ENCODE measurements around the gene NEDD8.

Gene NEDD8

DNA sequence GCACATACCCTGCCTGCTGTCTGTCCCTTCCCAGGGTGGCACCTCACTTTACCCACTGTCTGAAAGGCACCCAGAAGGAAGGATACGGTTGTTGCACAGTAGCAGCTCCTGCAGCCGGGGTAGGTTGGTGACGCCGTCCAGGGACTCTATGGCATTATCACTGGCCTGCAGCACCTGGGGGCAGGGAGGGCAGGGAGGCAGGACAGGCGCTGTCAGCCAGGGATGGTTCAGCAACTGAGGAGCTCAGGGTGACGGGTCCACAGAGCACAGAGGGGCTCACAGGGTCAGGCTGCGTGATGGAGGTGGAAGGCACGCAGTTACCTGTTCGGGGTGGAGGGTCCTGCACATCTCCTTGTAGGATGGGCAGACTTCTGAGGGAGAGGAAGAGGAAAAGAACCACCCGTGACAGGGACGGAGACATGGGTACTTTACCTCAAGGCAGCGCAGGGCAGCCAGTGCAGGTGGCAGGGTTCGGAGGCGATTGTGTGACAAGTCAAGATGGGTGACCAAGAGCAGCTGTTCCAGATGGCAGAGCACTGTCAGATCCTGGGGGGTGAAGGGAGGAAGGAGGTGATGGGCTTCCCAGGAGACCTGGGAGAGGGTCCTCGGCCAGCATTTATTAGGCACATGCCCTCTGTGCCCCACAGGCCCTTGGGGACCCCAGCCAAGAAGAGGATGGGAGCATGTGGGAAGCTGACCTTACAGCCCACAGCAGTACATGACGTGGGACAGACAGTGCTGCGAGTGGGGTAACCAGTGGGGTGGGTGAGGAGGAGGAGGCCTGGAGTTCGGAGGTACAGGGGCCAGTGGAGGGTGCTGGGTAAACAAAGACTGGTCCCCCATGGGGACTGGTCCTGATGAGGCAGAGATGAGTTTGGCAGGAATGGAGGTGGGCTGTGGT, 34.4 kb upstream of the NEDD8 start:
- peak overlapping the region; percentile 92 for H3K27ac ChIP-seq
- no peak for DNase-seq (ENCODE audit: low read depth, low spot score)

DNA sequence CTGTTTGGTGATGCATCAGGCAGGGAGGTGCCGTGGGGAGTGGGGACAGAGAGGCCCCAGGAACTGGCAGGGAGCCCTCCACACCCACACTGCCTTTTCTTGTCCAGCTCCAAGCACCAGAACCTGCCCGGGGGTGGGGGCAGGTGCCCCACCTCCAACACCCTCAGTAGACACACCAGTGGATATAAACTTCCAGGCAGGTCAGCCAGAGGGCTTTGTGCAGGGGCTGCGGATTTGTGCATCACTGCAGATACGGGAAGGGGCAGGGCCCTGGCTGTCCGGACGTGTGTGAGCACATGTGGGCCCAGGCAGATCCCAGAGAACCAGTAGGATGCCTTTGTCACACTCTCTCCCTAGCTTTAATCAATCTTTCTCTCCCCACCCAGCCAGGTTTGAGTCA, 32.1 kb upstream of the NEDD8 start:
- H3K27ac ChIP-seq, result peak overlapping the region; percentile 92
- DNase-seq (ENCODE audit: low read depth, low spot score), result peak; percentile 70

DNA sequence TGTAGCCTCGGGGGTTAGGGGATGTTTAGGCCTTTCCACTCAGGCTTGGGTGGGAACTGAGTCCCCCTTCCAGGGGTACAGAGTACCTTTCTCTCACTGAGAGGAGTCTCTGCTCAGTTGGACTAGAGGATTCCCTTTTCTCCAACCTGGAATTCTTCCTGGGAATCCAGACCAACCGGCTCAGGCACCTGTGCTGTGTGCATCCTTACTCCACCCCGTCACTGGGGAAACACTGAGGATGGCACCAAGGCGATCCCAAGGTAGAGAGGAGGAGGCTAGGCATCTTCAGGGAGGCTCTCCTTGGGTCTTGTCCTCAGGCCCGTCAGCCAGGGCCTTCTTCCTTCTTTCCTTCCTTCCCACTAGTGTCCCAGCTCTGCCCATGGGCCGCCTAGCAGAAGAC, 31.7 kb upstream of the NEDD8 start:
- DNase-seq (ENCODE audit: low read depth, low spot score), result no peak
- H3K27ac ChIP-seq, result peak overlapping the region; percentile 92

DNA sequence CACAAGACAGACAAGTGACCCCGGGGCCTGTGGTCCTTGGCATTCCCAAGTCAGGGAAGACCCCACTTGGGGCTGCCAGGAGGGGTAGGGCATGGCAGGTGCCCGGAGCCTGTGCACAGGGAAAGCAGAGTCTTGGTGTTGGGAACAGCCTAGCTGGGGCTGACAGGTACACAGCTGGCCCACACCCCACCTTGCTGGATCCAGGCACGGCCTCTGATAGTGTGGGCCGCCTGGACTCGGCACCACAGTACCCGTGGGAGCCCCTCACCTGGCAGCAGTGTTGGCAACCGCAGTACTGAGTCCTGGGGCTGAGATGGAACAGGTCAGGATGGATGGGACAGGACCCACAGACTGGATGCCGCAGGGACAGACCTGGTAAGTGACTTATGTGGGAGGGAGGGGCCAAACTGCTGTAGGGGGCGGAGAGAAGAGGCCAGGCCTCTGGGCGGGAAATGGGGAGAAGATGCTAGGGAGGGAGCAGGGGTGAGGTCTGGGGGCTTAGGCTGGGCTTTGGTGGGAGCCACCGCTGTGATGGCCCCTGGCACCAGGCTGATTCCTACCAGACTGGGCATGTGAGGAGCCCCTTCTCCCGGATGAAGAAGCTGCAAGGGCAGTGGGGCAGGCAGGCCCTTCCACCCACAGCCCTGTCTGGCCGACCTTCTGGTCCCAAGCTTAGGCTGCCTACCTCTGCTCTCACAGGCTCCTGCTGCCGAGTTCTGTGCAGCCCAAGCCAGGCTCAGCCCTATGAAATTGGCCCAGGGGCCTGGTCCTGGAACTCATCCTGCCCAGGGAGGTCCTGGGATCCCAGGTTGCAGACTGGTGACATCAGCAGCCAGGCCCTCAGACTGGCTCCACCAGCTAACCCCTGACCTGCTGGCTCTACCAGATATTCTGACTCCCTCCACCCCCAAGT, 30.9 kb upstream of the NEDD8 start, which contains the start of gene TGM1:
Gene TGM1, minus strand, starts transcription at position 357 of the 913 bp plus-strand sequence. CDS start 825 bp downstream, outside the sequence.
- peak within 1 kb of the TSS; percentile 92 for H3K27ac ChIP-seq
- no peak for DNase-seq (ENCODE audit: low read depth, low spot score)

DNA sequence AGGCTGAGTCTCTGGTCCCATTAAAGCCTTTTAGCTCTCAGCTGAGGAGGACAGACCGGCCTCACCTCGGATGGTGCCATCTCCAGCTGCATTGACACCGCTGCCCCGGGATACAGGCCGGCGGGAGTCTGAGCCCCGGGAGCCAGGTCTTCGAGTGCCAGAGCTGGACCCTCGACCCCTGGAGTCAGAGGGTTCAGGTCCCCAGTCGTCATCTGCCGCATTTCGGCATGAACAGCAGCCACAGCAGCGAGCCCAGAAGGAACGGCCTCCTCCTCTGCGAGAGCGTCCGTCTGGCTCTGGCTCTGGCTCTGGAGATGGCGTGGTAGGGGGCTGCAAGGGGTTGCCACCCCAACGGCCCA, 29.8 kb upstream of the NEDD8 start:
- peak overlapping the region; percentile 92 for H3K27ac ChIP-seq
- DNase-seq (ENCODE audit: low read depth, low spot score), result no peak

- H3K27ac ChIP-seq, result peak overlapping the region; percentile 92
- DNase-seq (ENCODE audit: low read depth, low spot score), result no peak
These were observed 29.2 kb upstream of the NEDD8 start for GRCh38 chr14:24261256-24261968.

GRCh38 chr14:24260780-24261157, 28.6 kb upstream of the NEDD8 start:
- DNase-seq (ENCODE audit: low read depth, low spot score), result no peak

DNA sequence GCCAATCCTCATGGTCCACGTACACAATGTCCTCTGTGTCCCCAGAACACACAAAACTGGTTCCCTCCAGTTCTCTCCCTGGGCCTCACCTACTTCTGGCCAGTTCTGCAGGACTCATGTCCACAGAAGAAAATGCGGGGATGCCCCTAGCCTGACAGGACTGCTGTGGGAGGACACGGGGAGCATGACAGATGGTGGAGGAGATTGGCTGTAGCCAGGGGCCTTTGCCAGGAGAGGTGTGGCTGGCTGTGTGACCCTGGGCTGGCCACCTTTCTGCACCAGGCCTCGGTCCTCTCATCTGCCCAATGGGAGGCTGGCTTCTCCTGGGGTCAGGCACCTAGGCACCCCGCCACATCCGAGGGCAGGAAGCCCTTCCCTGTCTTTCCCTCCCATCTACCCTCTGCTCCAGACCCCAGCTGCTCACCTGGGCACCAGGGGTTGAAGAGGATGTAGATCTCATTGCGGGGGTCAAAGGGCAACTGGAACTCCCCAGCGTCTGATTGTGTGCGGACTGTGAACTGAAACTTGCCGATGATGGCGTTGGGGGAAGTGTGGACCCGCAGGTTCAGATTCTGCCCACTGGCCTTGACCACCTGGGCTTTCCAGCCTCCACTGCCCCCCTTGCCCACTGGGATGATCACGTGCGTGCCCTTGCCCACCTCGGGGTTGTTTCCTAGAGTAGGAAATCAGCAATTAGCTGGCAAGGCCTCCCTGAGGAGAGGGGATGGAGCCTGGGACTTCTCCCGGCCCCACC, 28.0 kb upstream of the NEDD8 start:
- peak overlapping the region; percentile 92 for H3K27ac ChIP-seq
- no peak for DNase-seq (ENCODE audit: low read depth, low spot score)

More at GRCh38 chr14:24260780-24261157, 28.6 kb upstream of the NEDD8 start:
- peak overlapping the region; percentile 92 for H3K27ac ChIP-seq

DNA sequence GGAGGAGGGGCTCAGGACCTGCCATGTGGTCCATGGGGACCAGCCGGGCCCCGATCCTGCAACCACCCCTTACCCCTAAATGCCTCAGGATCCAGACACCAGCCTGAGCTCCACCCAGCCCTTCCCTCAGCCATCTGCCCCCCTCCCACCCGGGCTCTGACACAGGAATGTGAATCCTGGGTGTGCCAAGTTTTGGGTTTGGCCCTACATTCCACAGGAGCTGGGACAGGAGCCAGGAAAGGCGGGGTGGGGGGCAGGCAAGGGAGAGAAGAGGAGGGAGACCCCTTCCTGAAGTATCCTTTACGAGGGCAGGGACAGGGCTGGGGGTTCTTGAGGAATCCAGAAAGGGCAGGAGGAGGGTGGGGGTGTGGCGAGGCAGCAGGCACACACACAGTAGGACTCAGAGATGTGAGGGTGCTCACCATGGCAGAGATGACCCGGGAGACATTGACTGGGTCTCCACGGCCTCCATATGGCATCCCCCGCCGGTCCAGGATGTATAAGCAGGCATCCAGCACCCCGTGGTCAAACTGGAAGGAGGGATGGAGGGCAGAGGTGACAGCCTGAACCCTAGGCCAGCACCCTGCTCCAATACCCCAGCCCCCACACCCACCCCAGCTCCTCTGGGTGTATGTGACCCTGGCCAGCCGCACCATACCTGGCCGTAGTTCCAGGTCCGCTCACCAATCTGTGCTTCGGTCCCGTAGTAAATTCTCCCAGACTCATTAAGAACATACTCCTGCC, 27.3 kb upstream of the NEDD8 start:
- DNase-seq (ENCODE audit: low read depth, low spot score), result no peak
- H3K27ac ChIP-seq, result peak overlapping the region; percentile 92

- peak overlapping the region; percentile 92 for H3K27ac ChIP-seq
These were observed 26.5 kb upstream of the NEDD8 start for GRCh38 chr14:24258548-24259265.

GRCh38 chr14:24258119-24258518, 26.0 kb upstream of the NEDD8 start:
- DNase-seq (ENCODE audit: low read depth, low spot score), result no peak
- H3K27ac ChIP-seq, result peak overlapping the region; percentile 92

More at GRCh38 chr14:24258548-24259265, 26.5 kb upstream of the NEDD8 start:
- DNase-seq (ENCODE audit: low read depth, low spot score), result no peak

GRCh38 chr14:24256960-24257359, 24.8 kb upstream of the NEDD8 start:
- DNase-seq (ENCODE audit: low read depth, low spot score), result no peak
- H3K27ac ChIP-seq, result no peak overlapping the region

DNA sequence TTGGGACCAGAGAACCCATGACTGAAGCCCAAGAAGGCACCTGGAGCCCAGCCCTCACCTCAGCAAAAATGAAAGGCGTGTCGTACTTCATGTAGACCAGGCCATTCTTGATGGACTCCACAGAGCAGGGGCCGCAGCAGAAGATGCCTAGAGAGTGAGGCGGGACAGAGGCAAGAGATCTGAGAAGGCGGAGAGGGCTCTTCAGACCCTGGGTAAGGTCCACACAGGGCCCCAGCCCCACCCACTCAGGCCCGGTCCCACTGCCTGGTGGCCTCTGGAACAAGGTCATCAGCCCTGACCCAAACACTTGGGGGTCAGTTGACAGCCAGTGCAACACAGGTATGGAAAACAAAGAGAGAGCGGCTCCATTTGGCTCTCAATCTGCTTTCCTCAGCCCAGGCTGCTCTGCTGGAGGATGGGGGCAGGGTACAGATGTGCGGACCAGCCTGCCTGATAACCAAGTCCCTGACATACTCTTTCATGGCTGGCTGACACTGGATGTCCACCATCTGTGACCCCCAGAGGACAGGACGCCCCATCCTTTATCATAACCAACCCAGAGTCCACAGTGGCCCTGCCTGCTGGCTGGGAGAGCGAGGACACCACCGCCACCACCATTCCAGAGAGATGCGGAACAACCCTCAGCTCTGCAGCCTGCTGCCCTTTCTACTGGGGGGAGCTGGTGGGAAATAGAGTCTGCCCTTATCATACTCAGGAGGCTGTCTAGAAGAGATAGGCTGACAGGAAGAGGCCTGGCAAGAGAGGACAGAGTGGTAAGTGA, 24.0 kb upstream of the NEDD8 start:
- no peak for DNase-seq (ENCODE audit: low read depth, low spot score)
- no peak overlapping the region for H3K27ac ChIP-seq

DNA sequence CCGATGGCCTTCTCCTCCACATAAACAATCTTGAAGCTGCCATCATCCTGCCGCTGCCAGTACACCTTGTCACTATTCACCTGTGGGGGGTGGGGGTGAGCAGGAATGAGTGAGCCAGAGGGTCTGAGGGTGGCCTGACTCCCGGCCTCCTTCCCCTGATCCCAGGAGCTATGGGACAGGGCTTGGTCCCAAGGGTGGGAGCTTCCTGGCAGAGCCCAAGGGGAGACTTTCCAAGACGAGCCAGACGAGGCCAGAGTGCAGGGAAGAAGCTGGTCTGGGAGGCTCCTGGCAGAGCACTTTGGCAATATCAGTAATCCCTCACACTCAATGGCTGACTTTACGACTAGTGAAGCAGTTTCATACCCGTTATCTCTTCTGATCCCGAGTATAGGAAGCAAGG, 23.3 kb upstream of the NEDD8 start:
- no peak for DNase-seq (ENCODE audit: low read depth, low spot score)
- H3K27ac ChIP-seq, result no peak overlapping the region

DNA sequence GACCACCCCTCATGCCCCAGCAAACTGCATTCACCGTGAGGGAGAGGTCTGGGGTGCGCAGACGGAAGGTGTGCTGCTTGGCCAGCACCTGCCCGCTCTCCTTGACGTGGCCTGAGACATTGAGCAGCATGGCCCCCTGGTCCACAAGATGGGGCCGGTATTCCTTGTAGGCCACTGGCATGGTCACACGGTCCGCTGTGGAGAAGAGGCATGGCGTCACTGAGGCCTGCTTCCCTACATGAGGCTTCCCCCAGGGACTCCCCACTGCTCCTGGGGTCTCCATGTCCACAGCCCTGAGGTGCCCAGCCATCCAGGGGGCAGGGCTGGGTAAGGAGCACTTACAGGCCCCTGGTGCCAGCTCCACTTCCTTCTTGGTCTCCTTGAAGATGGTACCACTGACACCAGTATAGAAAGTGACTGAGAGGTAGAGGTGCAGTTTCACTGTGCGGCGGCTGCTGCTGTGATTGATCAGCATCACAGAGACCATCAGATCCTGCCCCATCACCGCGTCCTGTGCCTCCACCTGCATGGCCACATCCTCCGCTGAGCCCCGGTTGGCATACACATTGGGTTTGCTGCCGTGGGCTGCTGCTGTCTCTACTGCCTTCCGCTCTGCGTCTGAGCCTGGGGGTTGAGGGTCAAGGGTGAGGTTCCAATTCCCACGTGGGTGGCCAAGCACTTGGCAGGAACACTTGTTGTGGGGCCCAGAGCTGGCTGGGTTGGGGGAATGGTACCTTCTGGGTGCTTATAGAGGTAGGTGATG, 22.6 kb upstream of the NEDD8 start:
- DNase-seq (ENCODE audit: low read depth, low spot score), result no peak
- no peak overlapping the region for H3K27ac ChIP-seq

DNA sequence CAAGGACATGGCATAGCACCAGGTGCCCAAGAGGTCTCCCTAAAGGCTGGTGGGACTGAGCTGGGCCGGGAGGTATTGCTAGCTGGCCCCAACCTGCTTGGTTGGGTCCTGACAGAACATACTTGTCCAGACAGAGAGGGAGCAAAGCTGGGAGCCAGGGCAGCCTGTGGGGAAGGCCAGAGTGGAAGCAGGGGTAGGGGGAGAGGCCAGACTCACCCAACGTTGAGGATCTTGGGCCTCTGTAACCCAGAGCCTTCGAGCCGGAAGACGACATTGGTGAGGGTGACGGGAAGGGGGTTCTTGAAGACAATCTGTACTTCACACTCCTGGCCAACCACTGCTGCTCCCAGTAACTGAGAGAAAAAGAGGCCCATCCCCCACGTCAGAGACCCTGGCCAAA, 21.8 kb upstream of the NEDD8 start:
- no peak for DNase-seq (ENCODE audit: low read depth, low spot score)
- no peak overlapping the region for H3K27ac ChIP-seq

All from epithelial cell of prostate (primary cell).